HepG2 (cell line): ENCODE data around the gene NLGN2. TPM values are rescaled to one million over a fixed set of nuclear protein-coding genes. Genes with fewer than 3 reads are reported as not detected.
A peak's percentile ranks its signal among the peaks of the same experiment; 100 is the strongest.

Experiments used
- ATM ChIP-seq: fragments of 450-650 bp; IDR thresholded peaks from 2 replicates; pipeline ENCODE4 v1.7.1; 2017; ENCODE audit warnings: mild to moderate bottlenecking, borderline replicate concordance
- HOXD1 ChIP-seq: sonication (generic); formaldehyde crosslinking; IDR thresholded peaks from 2 replicates; pipeline ENCODE4 v1.5.0; 2020; ENCODE audit warnings: missing genetic modification reagents
- IRX3 ChIP-seq: sonication (generic); formaldehyde crosslinking; IDR thresholded peaks from 2 replicates; pipeline ENCODE4 v1.8.1; 2023; ENCODE audit warnings: mild to moderate bottlenecking, low read depth, missing genetic modification reagents, borderline replicate concordance
- NRL ChIP-seq: sonication (generic); formaldehyde crosslinking; IDR thresholded peaks from 2 replicates; pipeline ENCODE4 v1.5.0; 2020; ENCODE audit warnings: missing genetic modification reagents, mild to moderate bottlenecking, moderate library complexity, borderline replicate concordance
- SALL1 ChIP-seq: sonication (generic); formaldehyde crosslinking; IDR thresholded peaks from 2 replicates; pipeline ENCODE4 v1.8.0; 2022; ENCODE audit warnings: mild to moderate bottlenecking, missing genetic modification reagents
- SOX5 ChIP-seq: IDR thresholded peaks from 2 replicates; pipeline ENCODE4 v1.6.1; 2016; ENCODE audit warnings: borderline replicate concordance
- ZBTB20 ChIP-seq: sonication (generic); formaldehyde crosslinking; IDR thresholded peaks from 2 replicates; pipeline ENCODE4 v1.8.1; 2023; ENCODE audit warnings: missing genetic modification reagents, low read depth, mild to moderate bottlenecking, borderline replicate concordance
- ZBTB7B ChIP-seq: sonication (generic); formaldehyde crosslinking; IDR thresholded peaks from 2 replicates; pipeline ENCODE4 v1.4.0; 2020; ENCODE audit warnings: missing genetic modification reagents
- ZNF619 ChIP-seq: sonication (generic); formaldehyde crosslinking; IDR thresholded peaks from 2 replicates; pipeline ENCODE4 v1.4.0; 2020; ENCODE audit warnings: mild to moderate bottlenecking, missing genetic modification reagents
- ZNF737 ChIP-seq: sonication (generic); formaldehyde crosslinking; IDR thresholded peaks from 2 replicates; pipeline ENCODE4 v1.5.0; 2020; ENCODE audit warnings: missing genetic modification reagents, mild to moderate bottlenecking, borderline replicate concordance
- ZNF816 ChIP-seq: sonication (generic); formaldehyde crosslinking; IDR thresholded peaks from 2 replicates; pipeline ENCODE4 v1.8.0; 2022; ENCODE audit warnings: missing genetic modification reagents, mild to moderate bottlenecking, borderline replicate concordance
- ZSCAN25 ChIP-seq: sonication (generic); formaldehyde crosslinking; IDR thresholded peaks from 2 replicates; pipeline ENCODE4 v1.8.0; 2022; ENCODE audit warnings: mild to moderate bottlenecking, missing genetic modification reagents
- polyA plus RNA-seq, 8 experiments: library from polyadenylated mRNA; depleted of rRNA in 3 of 8; stranded (reverse) in 7 of 8; unstranded in 1 of 8; fragments of >200 nt; fragmentation: Illumina TruSeq in 4 of 8; extraction: Trizol in 4 of 8; gene quantifications; 2 replicates each; pipeline versions ENCODE4 v1.2.1 to v1.2.3, GENCODE V29; 2011 to 2016; ENCODE audit warnings: low read depth in 4 of 8, missing spikeins in 1 of 8, mixed read lengths in 1 of 8; ENCODE audit not compliant: insufficient read depth in 1 of 8
- total RNA-seq, 5 experiments: library from RNA; depleted of rRNA; stranded (reverse); fragments of >200 nt; fragmentation: Illumina TruSeq; extraction: Trizol; gene quantifications; 2 replicates each; pipeline ENCODE4 v1.2.3, GENCODE V29; 2016; ENCODE audit warnings: low read depth in 1 of 5
- TF ChIP-seq, protein P1 (sequence below): sonication (generic); formaldehyde crosslinking; IDR thresholded peaks from 2 replicates; pipeline ENCODE4 v1.4.0; 2020; ENCODE audit warnings: missing genetic modification reagents
- TF ChIP-seq, protein P2 (sequence below): IDR thresholded peaks from 2 replicates; pipeline ENCODE4 v1.6.1; 2012; ENCODE audit warnings: low read length, improper control_type of control experiment
- TF ChIP-seq, protein P3 (sequence below): sonication (generic); formaldehyde crosslinking; IDR thresholded peaks from 2 replicates; pipeline ENCODE4 v1.9.0; 2021; ENCODE audit warnings: missing genetic modification reagents, borderline replicate concordance
- TF ChIP-seq, protein P4 (sequence below): sonication (generic); formaldehyde crosslinking; IDR thresholded peaks from 2 replicates; pipeline ENCODE4 v1.4.0; 2020; ENCODE audit warnings: missing genetic modification reagents
- TF ChIP-seq, protein P5 (sequence below): sonication (generic); formaldehyde crosslinking; IDR thresholded peaks from 2 replicates; pipeline ENCODE4 v1.8.0; 2022; ENCODE audit warnings: missing genetic modification reagents, low read depth, mild to moderate bottlenecking, borderline replicate concordance

Gene NLGN2
- total and polyA plus RNA-seq, 2 of the 13 experiments (the other 11 are each of a cell fraction or from before 2014, with no cell fraction given), result 1.9 to 11.0 TPM

DNA sequence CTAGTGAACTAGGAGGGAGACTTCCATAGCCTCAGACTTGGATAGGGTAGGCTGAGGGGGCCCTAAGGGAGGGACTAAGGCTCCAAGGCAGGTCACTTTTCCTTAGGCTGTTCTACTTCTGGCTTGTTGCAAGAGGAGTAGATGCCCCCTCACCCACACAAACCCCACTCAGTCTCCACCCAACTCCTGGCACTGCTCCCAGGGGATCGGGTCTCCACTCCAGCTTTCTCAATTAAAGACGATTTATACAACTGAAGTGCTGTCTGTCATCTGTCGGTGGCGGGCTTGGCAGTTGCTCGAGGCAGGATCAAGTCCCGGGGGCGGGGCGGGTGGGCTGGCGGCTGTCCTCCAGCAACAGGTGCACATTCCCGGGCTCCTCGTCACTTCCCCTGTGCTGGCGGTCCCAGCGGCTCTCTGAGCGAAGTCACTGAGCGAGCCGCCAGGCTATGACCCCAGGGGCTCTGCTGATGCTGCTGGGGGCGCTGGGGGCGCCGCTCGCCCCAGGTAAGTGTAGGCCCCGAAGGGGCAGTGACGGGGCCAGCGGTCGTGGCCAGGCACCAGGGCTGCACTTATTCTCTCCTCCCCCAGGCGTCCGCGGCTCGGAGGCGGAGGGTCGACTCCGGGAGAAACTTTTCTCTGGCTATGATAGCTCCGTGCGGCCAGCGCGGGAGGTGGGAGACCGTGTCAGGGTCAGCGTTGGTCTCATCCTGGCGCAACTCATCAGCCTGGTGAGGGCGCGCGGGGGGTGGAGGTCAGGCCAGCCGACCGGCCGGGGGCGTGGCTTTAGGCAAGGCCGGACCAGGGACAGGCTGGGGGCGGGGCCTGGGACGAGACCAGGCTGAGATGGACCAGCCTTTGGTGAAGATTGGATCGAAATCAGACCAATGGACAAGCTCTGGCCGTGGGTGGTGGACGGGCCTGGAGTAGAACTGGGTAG is 37.3 kb downstream of the NLGN2 start, which contains the start of gene CHRNB1 (continued):
- TF ChIP-seq IRX3 (CRISPR knock-in tag) (no peak), ZBTB20 (CRISPR knock-in tag) (no peak), SALL1 (CRISPR knock-in tag) (no peak; the same call in 1 of the 2 replicates), NRL (peak; percentile 13; the same call in 1 of the 2 replicates), ZSCAN25 (CRISPR knock-in tag) (peak; percentile 25; the same call in 1 of the 2 replicates), ZNF816 (CRISPR knock-in tag) (no peak), ZBTB7B (CRISPR knock-in tag) (peak; percentile 87; the same call in 1 of the 2 replicates), ZNF737 (CRISPR knock-in tag) (no peak), ATM (no peak), HOXD1 (CRISPR knock-in tag) (no peak), SOX5 (CRISPR knock-in tag) (no peak), ZNF619 (CRISPR knock-in tag) (no peak)
- TF ChIP-seq, protein P1, sequence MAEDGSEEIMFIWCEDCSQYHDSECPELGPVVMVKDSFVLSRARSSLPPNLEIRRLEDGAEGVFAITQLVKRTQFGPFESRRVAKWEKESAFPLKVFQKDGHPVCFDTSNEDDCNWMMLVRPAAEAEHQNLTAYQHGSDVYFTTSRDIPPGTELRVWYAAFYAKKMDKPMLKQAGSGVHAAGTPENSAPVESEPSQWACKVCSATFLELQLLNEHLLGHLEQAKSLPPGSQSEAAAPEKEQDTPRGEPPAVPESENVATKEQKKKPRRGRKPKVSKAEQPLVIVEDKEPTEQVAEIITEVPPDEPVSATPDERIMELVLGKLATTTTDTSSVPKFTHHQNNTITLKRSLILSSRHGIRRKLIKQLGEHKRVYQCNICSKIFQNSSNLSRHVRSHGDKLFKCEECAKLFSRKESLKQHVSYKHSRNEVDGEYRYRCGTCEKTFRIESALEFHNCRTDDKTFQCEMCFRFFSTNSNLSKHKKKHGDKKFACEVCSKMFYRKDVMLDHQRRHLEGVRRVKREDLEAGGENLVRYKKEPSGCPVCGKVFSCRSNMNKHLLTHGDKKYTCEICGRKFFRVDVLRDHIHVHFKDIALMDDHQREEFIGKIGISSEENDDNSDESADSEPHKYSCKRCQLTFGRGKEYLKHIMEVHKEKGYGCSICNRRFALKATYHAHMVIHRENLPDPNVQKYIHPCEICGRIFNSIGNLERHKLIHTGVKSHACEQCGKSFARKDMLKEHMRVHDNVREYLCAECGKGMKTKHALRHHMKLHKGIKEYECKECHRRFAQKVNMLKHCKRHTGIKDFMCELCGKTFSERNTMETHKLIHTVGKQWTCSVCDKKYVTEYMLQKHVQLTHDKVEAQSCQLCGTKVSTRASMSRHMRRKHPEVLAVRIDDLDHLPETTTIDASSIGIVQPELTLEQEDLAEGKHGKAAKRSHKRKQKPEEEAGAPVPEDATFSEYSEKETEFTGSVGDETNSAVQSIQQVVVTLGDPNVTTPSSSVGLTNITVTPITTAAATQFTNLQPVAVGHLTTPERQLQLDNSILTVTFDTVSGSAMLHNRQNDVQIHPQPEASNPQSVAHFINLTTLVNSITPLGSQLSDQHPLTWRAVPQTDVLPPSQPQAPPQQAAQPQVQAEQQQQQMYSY (CRISPR knock-in tag), result no peak
- TF ChIP-seq, protein P2, sequence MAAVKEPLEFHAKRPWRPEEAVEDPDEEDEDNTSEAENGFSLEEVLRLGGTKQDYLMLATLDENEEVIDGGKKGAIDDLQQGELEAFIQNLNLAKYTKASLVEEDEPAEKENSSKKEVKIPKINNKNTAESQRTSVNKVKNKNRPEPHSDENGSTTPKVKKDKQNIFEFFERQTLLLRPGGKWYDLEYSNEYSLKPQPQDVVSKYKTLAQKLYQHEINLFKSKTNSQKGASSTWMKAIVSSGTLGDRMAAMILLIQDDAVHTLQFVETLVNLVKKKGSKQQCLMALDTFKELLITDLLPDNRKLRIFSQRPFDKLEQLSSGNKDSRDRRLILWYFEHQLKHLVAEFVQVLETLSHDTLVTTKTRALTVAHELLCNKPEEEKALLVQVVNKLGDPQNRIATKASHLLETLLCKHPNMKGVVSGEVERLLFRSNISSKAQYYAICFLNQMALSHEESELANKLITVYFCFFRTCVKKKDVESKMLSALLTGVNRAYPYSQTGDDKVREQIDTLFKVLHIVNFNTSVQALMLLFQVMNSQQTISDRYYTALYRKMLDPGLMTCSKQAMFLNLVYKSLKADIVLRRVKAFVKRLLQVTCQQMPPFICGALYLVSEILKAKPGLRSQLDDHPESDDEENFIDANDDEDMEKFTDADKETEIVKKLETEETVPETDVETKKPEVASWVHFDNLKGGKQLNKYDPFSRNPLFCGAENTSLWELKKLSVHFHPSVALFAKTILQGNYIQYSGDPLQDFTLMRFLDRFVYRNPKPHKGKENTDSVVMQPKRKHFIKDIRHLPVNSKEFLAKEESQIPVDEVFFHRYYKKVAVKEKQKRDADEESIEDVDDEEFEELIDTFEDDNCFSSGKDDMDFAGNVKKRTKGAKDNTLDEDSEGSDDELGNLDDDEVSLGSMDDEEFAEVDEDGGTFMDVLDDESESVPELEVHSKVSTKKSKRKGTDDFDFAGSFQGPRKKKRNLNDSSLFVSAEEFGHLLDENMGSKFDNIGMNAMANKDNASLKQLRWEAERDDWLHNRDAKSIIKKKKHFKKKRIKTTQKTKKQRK, result no peak
- TF ChIP-seq, protein P3, sequence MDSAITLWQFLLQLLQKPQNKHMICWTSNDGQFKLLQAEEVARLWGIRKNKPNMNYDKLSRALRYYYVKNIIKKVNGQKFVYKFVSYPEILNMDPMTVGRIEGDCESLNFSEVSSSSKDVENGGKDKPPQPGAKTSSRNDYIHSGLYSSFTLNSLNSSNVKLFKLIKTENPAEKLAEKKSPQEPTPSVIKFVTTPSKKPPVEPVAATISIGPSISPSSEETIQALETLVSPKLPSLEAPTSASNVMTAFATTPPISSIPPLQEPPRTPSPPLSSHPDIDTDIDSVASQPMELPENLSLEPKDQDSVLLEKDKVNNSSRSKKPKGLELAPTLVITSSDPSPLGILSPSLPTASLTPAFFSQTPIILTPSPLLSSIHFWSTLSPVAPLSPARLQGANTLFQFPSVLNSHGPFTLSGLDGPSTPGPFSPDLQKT (CRISPR knock-in tag), result no peak
- TF ChIP-seq, protein P4, sequence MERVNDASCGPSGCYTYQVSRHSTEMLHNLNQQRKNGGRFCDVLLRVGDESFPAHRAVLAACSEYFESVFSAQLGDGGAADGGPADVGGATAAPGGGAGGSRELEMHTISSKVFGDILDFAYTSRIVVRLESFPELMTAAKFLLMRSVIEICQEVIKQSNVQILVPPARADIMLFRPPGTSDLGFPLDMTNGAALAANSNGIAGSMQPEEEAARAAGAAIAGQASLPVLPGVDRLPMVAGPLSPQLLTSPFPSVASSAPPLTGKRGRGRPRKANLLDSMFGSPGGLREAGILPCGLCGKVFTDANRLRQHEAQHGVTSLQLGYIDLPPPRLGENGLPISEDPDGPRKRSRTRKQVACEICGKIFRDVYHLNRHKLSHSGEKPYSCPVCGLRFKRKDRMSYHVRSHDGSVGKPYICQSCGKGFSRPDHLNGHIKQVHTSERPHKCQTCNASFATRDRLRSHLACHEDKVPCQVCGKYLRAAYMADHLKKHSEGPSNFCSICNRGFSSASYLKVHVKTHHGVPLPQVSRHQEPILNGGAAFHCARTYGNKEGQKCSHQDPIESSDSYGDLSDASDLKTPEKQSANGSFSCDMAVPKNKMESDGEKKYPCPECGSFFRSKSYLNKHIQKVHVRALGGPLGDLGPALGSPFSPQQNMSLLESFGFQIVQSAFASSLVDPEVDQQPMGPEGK (CRISPR knock-in tag), result peak; percentile 83
- TF ChIP-seq, protein P5, sequence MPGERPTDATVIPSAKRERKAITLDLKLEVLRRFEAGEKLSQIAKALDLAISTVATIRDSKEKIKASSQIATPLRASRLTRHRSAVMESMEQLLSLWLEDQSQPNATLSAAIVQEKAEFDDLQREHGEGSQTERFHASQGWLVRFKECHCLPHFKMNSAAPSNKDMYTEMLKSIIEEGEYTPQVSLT (CRISPR knock-in tag), result peak; percentile 48; the same call in 1 of the 2 replicates
